DND-41 (cell line): ENCODE measurements around the gene GALNT18.

ENCODE experiments used
- EZH2 ChIP-seq: IDR thresholded peaks from 3 replicates; pipeline ENCODE4 v1.6.1; 2012; ENCODE audit warnings: borderline replicate concordance, low read depth, mild to moderate bottlenecking, moderate library complexity, low read length, inconsistent platforms; ENCODE audit not compliant: severe bottlenecking
- TF ChIP-seq, protein P1 (sequence below): IDR thresholded peaks from 2 replicates; pipeline ENCODE4 v1.5.1; 2012; ENCODE audit warnings: borderline replicate concordance, low read length, moderate library complexity, mild to moderate bottlenecking; ENCODE audit not compliant: poor library complexity, severe bottlenecking; ENCODE audit errors: extremely low read depth

DNA sequence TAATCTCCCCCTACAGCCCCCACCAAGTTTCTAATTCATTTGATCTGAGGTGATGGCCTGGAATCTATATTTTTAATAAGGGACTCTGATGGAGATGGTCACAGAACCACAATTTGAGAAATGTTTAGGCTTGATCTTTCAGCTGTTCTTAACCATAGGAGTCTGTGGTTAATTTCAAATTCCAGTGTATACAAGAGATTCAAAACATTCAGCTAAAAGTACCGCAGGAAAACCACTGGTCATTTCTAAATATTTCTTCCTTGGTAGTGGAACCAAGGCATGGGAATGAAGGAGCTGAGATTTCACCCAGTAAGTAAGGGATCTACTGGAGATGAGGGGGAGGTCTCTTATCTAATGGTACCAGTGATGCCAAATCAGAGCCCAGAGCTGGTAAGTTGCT lies 18.3 kb upstream of the GALNT18 start:
- TF ChIP-seq, protein P1, sequence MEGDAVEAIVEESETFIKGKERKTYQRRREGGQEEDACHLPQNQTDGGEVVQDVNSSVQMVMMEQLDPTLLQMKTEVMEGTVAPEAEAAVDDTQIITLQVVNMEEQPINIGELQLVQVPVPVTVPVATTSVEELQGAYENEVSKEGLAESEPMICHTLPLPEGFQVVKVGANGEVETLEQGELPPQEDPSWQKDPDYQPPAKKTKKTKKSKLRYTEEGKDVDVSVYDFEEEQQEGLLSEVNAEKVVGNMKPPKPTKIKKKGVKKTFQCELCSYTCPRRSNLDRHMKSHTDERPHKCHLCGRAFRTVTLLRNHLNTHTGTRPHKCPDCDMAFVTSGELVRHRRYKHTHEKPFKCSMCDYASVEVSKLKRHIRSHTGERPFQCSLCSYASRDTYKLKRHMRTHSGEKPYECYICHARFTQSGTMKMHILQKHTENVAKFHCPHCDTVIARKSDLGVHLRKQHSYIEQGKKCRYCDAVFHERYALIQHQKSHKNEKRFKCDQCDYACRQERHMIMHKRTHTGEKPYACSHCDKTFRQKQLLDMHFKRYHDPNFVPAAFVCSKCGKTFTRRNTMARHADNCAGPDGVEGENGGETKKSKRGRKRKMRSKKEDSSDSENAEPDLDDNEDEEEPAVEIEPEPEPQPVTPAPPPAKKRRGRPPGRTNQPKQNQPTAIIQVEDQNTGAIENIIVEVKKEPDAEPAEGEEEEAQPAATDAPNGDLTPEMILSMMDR: no peak
- no peak for TF ChIP-seq EZH2
